IPS-NIHi7 (cell line): ENCODE measurements around the gene MTG1.
"Not testable (repeated sequence)": the region's sequence is repeated elsewhere in the genome, so short reads cannot be mapped to it uniquely, and the experiment has no call there.

Experiments
- DNase-seq: peaks from one replicate; pipeline ENCODE4 v3.0.0; 2012; ENCODE audit warnings: mixed read lengths; ENCODE audit errors: extremely low spot score

Gene MTG1

GRCh38 chr10:133400624-133401424, 6.9 kb downstream of the MTG1 start:
- DNase-seq: no peak

GRCh38 chr10:133401500-133401899, 7.5 kb downstream of the MTG1 start:
- DNase-seq: no peak

- no peak for DNase-seq
Observed at GRCh38 chr10:133401981-133402725, 8.2 kb downstream of the MTG1 start.

- DNase-seq: no peak
Observed at GRCh38 chr10:133403359-133403758, 9.4 kb downstream of the MTG1 start.

- DNase-seq: no peak
Observed at GRCh38 chr10:133403784-133404183, 9.8 kb downstream of the MTG1 start.

GRCh38 chr10:133405272-133405671, 11.3 kb downstream of the MTG1 start:
- no peak for DNase-seq

- DNase-seq: no peak
Observed at GRCh38 chr10:133405844-133406527, 12.0 kb downstream of the MTG1 start.

- DNase-seq: no peak
Observed at GRCh38 chr10:133411523-133412380, 17.8 kb downstream of the MTG1 start.

- no peak for DNase-seq
Observed at GRCh38 chr10:133412381-133412711, 18.4 kb downstream of the MTG1 start.

- DNase-seq: not testable (repeated sequence)
Observed at GRCh38 chr10:133414401-133414800, 20.4 kb downstream of the MTG1 start.

- no peak for DNase-seq
Observed at GRCh38 chr10:133415752-133416151, 21.8 kb downstream of the MTG1 start.

- DNase-seq: no peak
Observed at GRCh38 chr10:133418289-133418993, 24.5 kb downstream of the MTG1 start.

GRCh38 chr10:133419211-133419950, 25.4 kb downstream of the MTG1 start:
- no peak for DNase-seq

- DNase-seq: no peak
Observed at GRCh38 chr10:133420028-133420427, 26.1 kb downstream of the MTG1 start.

GRCh38 chr10:133420579-133420978, 26.6 kb downstream of the MTG1 start:
- DNase-seq: no peak

GRCh38 chr10:133421336-133422222, 27.6 kb downstream of the MTG1 start:
- DNase-seq: no peak

- no peak for DNase-seq
Observed at GRCh38 chr10:133422223-133422806, 28.4 kb downstream of the MTG1 start.

- DNase-seq: peak; percentile 52
Observed at GRCh38 chr10:133422807-133423771, 29.1 kb downstream of the MTG1 start.
